GM18508 (cell line): ENCODE measurements around the gene ARHGAP22.

Experiments
- ATAC-seq: cut with Tn5 transposase; IDR thresholded peaks from one replicate; pipeline ENCODE4 v1.9.1; 2021; ENCODE audit warnings: moderate number of reproducible peaks; ENCODE audit not compliant: insufficient read depth, unreplicated experiment

ARHGAP22 gene

DNA sequence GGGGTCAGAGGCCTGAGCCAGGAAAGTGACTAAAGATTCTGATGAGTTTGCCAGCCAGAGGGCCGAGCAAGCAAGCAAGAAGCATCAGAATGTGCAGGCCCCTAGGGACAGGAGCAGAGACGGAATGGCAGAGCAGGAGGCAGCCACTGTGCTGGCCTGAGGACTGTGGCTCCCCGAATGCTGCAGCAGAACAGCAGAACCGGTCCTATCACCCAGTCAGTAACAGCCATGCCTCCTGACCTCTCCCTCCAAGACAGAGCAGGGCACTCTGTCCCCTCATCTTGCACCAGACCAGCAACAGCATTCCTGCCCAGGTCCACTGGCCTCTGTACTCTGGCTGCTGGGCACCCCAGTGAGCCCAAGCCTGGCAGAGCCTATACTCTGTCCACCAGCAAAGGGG, 85.9 kb downstream of the ARHGAP22 start:
- ATAC-seq, result no peak

GRCh38 chr10:48517911-48518811, 86.7 kb downstream of the ARHGAP22 start:
- no peak for ATAC-seq

GRCh38 chr10:48517482-48517881, 87.4 kb downstream of the ARHGAP22 start:
- ATAC-seq, result no peak

GRCh38 chr10:48516911-48517310, 88.0 kb downstream of the ARHGAP22 start:
- ATAC-seq, result no peak

- ATAC-seq, result no peak
These were observed 90.0 kb downstream of the ARHGAP22 start for GRCh38 chr10:48514916-48515315.

- ATAC-seq, result no peak
These were observed 90.6 kb downstream of the ARHGAP22 start for GRCh38 chr10:48514255-48514654.

DNA sequence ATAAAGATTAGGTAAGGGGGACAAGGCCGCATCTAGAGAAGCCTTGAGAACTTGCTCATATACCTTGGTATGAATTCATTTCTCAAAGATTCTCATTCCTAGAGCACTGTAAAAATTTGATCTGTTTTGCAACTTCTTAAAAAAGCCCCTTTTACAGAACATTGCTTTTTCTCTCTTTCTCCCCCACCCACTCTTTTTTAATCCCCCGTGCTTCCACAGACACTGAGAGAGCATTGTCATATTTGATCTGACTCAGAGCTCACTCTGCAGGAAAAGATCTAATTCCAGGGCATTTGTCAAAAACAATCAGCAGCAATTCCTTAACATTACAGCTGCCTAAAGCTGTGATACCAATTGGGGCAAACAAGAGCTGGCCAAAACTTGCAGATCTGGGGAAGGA, 92.0 kb downstream of the ARHGAP22 start:
- ATAC-seq, result no peak

DNA sequence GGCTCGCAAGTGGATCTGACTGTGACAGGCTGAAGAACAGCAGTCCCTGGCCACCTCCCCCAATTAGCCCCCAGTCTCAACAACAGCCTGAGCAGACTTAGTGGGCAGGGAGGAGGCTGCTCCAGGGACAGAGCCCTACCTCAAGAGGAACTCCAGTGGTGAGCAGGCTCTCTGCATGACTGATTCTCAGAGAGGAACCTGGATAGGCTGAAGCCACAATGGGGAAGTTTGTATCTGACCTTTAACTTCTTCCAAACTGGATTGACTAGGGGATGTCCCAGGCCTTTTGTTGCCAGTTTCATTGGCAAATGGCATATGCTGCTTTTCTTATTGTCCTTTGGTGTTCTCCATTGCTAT, 93.0 kb downstream of the ARHGAP22 start:
- no peak for ATAC-seq

GRCh38 chr10:48511066-48511874, 93.6 kb downstream of the ARHGAP22 start:
- no peak for ATAC-seq

DNA sequence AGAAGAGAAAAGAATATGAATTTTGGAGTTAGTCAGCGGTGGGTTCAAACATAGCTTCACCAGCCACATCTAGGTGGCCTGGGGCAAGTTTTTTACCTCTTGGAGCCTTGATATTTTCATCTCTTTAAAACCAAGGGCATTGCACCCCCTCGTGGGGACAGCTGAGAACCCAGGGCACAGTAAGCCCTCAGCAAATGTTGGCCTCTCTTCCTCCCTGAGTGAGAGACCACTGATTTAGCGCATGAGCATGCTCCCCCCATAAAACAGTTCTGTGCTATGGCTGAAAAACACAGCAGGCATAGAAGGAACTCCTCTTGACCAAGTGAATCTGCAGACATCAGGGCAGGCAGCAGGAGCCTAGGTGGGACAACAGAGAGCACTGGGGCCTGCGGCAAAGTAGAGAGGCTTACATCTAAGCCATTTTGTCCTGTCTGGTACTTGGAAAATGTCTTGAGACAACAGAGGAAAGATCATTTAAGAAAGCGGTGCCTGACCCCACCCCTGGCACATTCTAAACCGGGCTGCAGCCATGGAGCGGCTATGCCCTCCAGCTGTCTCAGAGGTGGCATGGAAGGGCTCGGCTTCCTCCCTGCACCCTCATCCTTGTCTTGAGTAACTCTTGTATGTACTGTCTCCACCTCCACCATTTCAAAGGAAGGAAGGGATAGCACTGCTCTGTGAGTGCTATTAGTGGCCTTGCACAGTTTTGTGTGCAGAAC, 94.7 kb downstream of the ARHGAP22 start:
- no peak for ATAC-seq

GRCh38 chr10:48508791-48509772, 95.8 kb downstream of the ARHGAP22 start:
- ATAC-seq, result no peak

DNA sequence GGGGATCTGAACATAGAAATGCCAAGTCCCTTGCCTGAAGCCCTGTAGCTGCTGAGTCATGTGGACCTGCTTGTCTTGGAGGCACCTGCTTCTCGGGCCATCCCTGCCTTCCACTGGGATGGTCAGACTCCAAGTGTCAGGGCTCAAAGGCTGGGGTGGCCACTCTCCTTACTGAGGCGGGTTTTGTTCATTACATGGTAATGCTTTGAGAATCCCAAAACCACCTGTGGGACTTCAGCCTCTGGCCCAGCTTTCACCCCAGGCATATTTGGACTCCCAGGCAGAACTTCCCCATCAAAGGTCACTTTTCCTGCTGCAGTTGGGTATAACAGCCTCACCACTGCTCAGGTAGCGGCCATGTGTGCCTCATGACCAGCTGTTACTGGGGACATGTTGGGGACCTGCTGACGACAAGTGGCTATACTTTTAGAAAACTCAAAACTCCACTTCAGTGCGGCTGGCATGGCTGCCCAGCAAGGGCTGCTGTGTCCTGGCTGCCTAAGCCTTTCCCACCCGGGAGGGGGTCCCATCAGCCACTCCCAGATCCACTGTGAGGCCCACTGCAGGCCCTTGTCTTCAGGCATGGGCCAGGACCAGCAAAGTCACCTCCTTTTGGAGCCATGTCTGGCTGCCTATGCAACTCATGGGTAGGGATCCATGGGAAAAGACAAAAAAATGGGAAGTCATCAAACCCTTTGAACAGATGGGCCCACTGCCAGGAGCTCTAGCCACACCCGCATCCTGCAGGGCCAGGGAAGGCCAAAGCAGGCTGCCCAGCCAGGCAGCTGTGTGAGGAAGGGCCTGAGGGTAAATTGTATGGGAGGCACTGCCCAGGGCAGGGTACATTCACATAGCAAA, 96.7 kb downstream of the ARHGAP22 start:
- no peak for ATAC-seq

DNA sequence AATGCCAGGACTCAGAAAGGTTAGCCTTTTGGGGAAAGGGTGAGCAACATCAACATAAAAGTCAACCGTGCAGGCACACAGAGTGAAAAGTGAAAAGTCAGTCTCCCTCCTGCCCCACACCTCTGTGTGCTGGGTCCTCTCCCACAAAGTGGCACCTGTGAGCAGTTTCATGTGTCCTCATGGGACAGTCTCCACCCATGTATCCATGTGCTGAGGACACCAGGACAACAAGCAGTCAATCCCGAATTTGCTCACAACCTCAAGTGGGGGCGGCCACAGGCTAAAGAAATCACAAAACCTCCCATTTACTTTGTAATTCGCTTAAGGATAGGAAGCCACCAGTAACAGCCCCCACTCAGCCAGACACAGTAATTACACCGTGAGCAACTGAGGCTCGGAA, 97.4 kb downstream of the ARHGAP22 start:
- ATAC-seq, result no peak

DNA sequence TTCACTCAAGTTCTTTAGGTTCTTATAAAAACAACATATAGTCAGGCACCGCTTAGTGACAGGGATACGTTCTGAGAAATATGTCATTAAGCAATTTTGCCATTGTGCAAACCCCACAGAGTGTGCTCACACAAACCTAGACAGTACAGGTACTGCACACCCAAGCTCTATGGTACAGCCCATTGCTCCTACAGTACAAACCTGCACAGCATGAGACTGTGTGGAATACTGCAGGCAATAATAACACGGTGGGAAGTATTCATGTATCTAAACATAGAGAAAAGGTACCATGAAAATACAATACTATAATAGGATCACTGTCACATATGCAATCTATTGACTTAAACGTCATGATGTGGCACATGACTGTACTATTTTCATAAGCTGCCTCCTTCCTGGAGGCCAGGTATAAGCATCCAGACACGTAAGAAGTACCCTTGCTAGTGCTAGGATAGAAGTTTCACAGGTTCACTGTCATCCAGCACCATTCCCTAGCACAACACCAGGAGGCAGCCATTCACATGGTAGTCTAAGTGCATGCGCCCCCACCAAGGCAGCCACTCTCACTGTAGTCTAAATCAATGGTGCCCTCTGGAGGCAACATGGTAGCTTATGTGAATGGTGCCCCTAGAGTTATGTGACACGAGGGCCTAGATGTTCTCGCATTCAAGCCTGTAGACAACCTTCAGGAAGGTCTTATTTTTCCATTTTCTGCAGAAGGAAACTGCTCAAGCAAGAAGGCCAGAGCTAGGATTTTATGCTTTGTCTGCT, 98.5 kb downstream of the ARHGAP22 start:
- ATAC-seq, result no peak

DNA sequence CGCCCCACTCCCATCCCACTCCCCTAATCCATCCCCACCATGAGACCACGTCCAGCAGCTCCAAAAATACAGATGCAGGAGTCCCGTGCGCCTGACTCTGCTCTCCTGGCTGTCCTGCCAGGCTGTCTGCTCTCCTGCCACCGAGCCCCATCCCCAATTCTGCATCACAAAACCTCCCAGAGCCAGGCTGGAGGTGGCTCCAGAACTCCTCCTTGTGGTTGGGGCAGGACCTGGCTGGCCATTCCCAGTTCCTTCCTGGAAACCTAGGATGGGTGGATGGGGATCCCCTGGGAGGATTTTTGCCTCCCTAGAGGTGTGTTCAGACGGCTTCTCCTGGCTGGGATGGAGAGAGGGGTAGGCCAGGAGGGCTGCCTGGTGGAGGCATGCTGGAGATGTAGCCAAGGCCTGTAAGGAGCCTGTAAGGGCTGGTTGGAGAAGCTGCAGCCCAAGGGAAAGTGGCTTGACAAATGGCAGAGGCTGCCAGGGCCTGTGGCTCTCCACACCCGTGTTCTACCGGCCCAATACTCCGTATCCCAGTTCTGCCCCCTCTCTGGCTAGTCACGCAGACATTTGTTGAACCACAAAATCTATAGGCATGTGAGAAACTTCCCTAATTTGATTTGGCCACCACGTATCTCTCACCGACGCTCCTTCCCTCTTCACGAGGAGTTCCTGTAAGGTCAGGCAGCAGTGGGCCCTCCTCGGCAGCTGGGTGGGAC, 99.3 kb downstream of the ARHGAP22 start:
- no peak for ATAC-seq

DNA sequence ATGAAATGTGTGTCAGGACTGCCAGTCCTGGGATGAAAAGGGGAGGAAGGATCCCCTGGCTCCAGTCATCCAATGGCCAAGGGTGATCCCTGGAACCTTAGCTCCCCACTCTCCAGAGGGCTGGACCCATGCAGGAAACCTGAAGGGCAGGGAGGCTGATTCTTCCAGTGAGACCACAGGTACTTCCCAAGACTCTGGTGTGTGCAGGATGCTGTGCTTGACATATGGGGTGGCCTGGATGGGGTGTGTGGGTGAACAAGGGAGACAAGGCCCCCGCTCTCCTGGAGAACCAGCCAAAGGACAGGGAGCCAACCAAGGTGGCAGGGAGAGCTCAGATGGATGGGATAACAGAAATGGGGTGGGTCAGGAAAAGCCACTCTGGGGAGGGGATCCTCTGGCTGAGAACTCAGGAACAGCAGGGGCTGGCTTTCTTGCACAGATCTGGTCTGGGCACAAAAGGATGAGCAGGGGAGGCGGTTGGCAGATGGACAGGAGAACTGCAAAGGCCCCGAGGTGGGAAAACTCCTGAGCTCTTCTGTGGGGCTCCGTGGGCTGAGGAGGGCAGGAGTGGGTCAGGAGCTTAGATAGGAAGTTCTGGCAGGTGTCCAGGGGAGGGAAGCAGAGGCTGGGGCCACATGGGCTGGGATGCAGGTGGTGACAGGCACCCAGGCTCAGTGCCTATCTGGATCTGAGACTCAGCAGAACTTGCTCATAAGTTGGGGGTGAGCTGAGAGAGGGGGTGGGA, 100.6 kb downstream of the ARHGAP22 start:
- no peak for ATAC-seq
